Upper lobe of left lung (tissue), 4 donors: ENCODE results near the gene UBL4A.

Experiments used
- POLR2A ChIP-seq, 4 donors: fragments of 450-650 bp; IDR thresholded peaks; one replicate each; pipeline ENCODE4 v1.5.1; 2016 to 2017; ENCODE audit warnings: antibody characterized with exemption in 4 of 4, mild to moderate bottlenecking in 2 of 4
- POLR2AphosphoS5 ChIP-seq, 2 donors: sonication (generic); formaldehyde crosslinking; IDR thresholded peaks; one replicate each; pipeline ENCODE4 v1.5.1; 2017; ENCODE audit warnings: antibody characterized with exemption in 2 of 2

DNA sequence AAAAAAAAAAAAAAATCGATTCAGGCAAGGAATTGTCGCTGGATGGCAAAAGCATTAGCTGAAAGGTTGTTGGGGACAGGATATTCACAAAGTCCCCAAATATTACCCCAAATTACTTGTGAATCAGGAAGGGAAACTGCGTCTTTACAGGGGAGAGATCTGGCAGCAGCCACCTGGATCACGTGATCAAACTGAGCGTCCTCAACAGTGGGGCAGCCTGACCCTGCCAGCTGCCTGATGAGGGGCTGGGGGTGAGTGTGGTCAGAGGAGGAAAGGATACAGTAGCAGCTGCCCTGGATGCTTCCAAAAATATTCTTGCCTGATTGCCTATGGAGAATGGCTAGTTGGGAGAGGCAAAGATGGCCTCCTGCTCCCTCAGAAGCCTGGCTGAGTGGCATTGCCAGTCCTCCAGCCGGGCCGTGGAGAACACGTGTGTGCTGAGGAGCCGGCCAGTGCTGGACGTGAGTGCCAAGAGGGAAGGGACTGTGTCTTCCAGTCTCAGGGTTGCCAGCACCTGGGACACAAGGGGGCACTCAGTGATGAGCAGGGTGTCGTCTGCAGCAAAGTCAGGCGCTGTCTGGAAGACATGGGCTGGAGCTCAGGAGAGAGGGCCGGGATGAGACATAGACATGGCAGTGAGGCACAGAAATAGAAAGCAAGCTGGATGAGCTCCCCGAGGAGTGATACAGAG, 4.4 kb downstream of the UBL4A start:
- TF ChIP-seq POLR2AphosphoS5 (IDR thresholded peaks at IDR 0.05) (no peak), POLR2A (IDR thresholded peaks at IDR 0.05) (no peak)
